NK-92 (cell line): ENCODE data around the gene TMEM91.
"Not testable (repeated sequence)": the region's sequence is repeated elsewhere in the genome, so short reads cannot be mapped to it uniquely, and the experiment has no call there.

Experiments
- DNase-seq: peaks from one replicate; lab custom pipeline; 2025; ENCODE audit not compliant: unreplicated experiment; lab: John Stamatoyannopoulos, UW

The TMEM91 gene

GRCh38 chr19:41373993-41374392 lies 2.3 kb upstream of the TMEM91 start:
- DNase-seq: no peak

- DNase-seq: no peak
Observed at GRCh38 chr19:41376998-41377365, 649 bp downstream of the TMEM91 start.

- no peak for DNase-seq
Observed at GRCh38 chr19:41377977-41378709, 1.8 kb downstream of the TMEM91 start.

DNA sequence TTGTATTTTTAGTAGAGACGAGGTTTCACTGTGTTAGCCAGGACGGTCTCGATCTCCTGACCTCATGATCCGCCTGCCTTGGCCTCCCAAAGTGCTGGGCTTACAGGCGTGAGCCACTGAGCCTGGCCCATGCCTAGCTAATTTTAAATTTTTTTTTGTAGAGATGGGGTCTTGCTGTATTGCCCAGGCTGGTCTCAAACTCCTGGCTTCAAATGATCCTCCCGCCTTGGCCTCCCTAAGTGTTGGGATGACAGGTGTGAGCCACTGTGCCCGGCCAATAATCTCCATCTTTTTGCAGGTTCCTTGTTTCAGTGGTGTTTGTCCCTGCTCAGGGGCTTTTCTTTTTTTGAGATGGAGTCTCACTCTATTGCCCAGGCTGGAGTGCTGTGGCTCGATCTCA lies 5.2 kb downstream of the TMEM91 start:
- DNase-seq: not testable (repeated sequence)

DNA sequence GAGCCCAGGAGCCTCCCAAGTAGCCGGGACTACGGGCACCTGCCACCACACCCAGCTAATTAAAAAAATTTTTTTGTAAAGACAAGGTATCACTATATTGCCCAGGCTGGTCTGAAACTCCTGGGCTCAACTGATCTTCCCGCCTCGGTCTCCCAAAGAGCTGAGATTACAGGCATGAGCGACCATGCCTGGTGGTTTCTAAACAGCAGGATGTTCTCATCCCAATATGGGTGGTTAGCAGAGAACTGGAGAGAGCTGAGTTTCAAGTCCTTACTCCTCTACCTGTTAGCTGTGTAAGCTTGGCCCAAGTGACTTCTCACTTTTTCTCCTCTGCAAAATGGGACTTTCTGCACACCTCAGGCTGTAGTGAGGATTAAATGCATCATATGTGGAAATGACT lies 8.0 kb downstream of the TMEM91 start:
- no peak for DNase-seq

DNA sequence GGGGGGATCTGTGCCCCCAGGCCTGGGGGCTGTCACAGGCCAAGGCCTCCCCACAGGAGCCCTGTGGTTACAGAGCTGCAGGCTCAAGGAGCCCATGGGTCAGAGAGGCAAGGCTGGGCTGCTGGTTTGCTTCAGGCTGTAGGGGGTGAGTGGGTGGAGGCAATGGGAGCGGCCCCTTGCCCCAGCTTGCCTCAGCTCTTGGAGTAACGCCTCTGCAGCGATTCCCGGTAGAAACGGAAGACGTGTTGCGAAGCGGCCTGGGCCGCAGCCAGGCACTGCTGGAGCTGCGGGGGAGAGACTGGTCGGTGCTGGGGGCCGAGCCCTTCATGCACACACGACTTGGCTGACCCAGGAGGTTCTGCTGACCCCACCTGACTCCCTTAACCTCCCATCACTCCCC lies 10.1 kb downstream of the TMEM91 start:
- DNase-seq: no peak

GRCh38 chr19:41391618-41392017 lies 15.3 kb downstream of the TMEM91 start:
- DNase-seq: no peak

DNA sequence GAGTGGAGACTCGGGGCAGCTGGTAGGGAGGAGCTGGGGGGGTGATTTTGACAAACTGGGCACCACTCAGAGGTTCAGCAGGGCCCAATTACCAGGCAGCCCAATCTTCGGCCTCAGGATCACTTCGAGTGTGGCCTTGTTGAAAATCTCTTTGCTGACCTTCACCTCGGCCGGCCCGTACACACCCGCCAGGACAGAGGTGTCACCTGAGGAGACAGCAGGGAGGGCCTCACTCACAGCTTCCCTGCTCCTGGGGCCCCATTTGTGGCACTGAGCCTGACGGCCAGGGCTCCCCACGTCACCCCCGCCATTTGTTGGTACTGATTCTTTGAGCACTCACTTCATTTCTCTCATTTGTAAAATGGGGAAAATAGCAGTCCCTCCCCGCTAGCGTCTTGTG lies 16.4 kb downstream of the TMEM91 start:
- no peak for DNase-seq

DNA sequence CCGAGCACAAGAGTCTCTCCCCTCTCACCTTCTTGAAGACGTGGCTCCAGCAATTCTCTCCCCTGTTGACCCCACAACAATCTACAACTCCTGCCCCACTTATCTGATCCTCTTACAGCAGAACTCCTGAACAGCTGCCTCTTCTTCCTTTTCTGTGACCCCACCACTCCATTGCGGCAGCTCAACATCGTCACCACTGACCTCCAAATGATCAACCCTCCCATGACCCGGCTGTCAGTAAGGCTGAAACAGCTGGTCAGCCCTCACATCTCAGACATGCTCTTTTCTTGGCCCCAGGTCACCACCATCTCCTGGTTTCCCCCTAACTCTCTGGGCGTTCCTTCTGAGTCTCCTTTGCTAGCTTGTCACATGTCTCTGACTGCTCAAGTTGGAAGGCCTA lies 19.0 kb downstream of the TMEM91 start:
- no peak for DNase-seq

GRCh38 chr19:41397086-41398049 lies 21.0 kb downstream of the TMEM91 start, which contains the start of the genes BCKDHA and EXOSC5:
Gene BCKDHA (plus strand): TSS chr19:41397818. CDS start chr19:41397828, 10 bp downstream.
Gene EXOSC5 (minus strand): TSS chr19:41397359. CDS start chr19:41397328, 31 bp downstream.
- DNase-seq: peak; percentile 85

DNA sequence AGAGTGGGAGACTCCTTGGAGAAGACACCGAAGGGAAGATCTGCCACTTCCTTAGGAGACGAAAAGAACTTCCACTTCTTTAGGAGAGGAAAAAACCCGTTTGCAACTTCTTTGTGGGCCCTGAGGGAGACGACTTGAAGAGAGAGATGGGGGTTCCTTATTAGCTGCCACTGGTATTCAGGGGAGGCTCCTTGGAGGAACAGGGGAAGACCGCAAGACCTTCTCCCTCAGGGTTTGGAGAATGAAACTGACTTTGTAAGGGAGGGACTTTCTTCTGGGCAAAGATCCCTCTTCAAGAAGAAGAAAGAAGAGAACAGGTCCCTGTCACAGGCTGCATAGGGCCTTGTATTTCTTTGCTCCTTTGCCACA lies 21.7 kb downstream of the TMEM91 start:
- no peak for DNase-seq

DNA sequence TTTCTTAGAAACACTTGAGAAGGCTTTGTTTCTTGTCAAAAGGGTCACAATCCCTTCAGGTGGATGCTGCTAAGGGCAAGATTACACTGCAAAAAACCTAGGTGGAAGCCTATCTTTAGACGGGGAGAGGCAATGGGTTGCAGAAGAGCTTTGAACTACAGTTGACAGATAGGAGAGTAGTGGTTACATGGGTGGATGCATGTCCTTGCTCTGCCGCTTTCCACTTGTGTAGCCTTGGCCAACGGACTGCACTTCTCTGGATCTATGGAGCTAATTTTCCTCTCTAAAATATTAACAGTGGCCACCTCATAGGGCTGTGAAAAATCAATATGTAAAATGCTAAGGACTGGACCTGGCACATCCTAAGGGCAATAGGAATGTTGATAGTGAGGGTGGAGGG lies 22.3 kb downstream of the TMEM91 start:
- DNase-seq: no peak

DNA sequence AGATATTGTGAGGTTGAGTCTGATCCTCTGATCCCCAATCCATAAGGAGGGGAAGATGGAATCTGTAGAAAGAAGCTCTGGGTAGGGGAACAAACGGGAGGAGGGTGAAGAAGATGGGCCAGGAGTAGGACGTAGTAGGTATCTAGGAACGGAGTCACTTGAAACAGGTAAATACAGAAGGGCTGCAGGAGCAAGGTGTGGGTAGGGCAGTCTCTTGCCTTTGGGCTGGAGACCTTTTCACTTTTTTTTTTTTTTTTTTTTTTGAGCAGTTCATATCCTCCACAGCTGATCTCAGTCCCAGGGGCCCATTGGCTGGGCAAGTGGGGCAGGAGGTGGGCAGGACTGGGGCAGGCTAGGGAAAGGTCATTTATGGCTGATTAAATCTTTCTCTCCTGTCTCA lies 22.8 kb downstream of the TMEM91 start:
- DNase-seq: no peak

- no peak for DNase-seq
Observed at GRCh38 chr19:41399525-41399924, 23.2 kb downstream of the TMEM91 start.

DNA sequence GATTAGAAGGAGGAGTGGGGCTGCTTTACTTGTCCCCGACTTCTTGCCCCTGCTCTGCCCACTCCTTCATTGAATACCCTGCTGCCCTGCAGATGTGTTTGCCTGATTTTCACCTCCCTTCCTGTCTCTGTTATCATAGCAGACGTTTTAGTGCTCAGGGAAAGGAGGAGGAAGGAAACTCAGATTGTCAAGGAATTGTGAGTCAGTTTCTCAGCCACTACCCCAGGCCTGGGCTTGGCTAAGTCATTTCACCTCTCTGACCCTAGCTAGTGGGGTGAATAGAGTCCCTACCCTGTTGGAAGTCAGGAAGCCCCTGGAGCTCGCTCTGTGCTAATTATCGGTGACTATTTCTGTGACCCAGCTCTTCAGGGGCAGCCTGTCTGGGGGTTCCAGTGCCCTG lies 25.1 kb downstream of the TMEM91 start:
- DNase-seq: no peak

DNA sequence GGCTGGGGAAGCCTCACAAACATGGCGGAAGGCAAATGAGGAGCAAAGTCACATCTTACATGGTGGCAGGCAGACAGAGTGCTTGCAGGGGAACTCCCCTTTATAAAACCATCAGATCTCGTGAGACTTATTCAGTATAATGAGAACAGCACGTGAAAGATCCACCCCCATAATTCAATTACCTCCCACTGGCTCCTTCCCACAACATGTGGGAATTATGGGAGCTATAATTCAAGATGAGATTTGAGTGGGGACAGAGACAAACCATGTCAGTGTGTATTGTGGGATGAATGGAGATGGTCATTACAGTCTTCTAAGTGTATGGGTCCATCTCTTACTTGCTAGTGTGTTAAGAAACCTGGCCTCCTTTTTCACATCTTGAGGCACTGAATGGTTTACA lies 25.7 kb downstream of the TMEM91 start:
- no peak for DNase-seq

DNA sequence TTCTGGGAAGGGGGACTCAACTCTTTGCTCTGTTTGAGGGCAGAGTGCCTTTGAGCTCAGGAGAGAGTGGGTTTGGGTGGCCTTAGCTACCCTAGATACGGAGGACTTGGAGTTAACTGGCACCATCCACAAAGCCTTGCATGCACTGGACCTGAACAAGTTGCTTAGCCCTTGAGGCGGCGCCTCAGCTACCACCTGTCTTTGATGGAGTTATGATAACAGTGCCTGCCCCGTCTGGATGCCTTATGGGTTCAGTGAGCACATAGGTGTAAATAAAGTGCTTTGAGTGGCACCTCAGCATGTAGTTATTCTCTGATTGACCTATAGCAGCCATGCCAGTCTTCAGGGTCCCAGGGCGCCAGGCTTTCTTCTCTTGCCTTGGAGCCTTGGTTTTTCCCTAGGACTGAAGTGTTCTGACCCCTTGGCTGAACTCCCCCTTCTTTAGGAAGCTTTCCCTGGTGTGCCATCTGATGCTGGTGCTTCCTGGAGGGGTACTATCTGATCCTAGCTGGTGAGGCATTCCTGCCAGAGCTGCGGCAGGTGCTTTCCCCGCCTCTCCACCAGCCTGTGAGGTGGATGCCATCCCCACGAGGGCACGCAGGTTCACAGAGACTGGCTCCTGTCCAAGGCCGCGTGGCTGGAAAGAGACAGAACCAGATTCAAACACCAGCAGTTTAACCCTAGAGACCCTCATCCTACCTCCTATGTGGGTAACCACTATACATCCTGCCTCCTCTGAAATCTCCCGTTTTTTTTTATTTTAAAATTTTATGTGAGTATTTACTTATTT lies 27.0 kb downstream of the TMEM91 start:
- no peak for DNase-seq

GRCh38 chr19:41405776-41406175 lies 29.4 kb downstream of the TMEM91 start:
- no peak for DNase-seq

DNA sequence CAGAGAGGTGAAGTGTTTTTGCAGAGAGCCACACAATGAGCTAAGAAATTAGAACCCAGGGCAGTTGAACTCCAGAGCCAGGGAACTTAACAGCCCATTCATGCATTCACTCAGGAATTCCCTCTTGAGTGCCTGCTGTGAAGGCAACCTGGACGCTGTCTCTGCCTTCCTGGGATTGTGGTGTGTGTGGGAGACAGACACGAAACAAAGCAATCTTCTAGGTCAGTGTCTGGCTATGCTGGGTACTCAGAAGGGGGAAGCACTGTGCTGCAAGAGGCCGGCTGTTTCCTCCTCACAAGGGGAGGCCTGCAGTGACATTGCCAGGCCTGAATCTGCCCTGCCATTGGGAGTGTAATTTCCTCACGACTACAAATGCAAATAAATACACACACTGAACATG lies 30.9 kb downstream of the TMEM91 start:
- no peak for DNase-seq

GRCh38 chr19:41408256-41408655 lies 31.9 kb downstream of the TMEM91 start:
- DNase-seq: no peak

DNA sequence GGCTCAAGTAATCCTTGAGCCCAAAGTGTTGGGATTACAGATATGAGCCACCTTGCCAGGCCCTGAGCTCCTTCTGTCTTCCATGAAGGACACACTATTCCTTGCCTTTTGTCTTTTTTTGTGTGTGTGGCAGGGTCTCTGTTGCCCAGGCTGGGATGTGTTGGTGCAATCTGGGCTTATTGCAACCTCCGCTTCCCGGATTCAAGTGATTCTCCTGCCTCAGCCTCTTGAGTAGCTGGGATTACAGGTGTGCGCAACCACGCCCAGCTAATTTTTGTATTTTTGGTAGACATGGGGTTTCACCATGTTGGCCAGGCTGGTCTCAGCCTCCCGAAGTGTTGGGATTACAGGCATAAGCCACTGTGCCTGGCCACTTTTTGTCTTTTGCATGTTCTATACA lies 32.5 kb downstream of the TMEM91 start:
- DNase-seq: not testable (repeated sequence)
